Mammary epithelial cell (primary cell): Measurements from ENCODE around the gene TUBB3.

ENCODE experiments used
- CTCF ChIP-seq, 2 donors: IDR thresholded peaks in 1 of 2; conservative IDR thresholded peaks in 1 of 2; 2 replicates each; pipeline ENCODE4 v1.5.1; 2011 to 2012; ENCODE audit warnings: inconsistent platforms in 2 of 2, low read length in 2 of 2, mild to moderate bottlenecking in 2 of 2, control low read depth in 1 of 2, low read depth in 1 of 2; ENCODE audit not compliant: insufficient read depth in 1 of 2; ENCODE audit errors: extremely low read depth in 1 of 2
- EZH2 ChIP-seq: IDR thresholded peaks from 2 replicates; pipeline ENCODE4 v1.6.1; 2012; ENCODE audit warnings: low read length, inconsistent platforms, borderline replicate concordance

- TF ChIP-seq CTCF (conservative IDR thresholded peaks at IDR 0.05 in 1 of 2, IDR thresholded peaks at IDR 0.05 in 1 of 2; ENCODE audit: extremely low read depth in 1 of 2, insufficient read depth in 1 of 2, low read depth in 1 of 2, low read length in 2 of 2) (no peak), EZH2 (no peak)
Measured at GRCh38 chr16:89958596-89958995, 35.5 kb downstream of the TUBB3 start.
